Measurements from ENCODE around the gene JMJD1C. TPM values are rescaled to one million over a fixed set of nuclear protein-coding genes. Genes with fewer than 3 reads are reported as not detected.

Gene JMJD1C
- total RNA-seq, 1 experiment from 2014 or later, result 180 TPM

- TF ChIP-seq ARID4B (CRISPR knock-in tag; IDR thresholded peaks at IDR 0.05; ENCODE audit: borderline replicate concordance) (no peak), ZNF423 (CRISPR knock-in tag; IDR thresholded peaks at IDR 0.05) (no peak), ZNF512 (CRISPR knock-in tag; IDR thresholded peaks at IDR 0.05; ENCODE audit: borderline replicate concordance) (no peak), CREB1 (CRISPR knock-in tag; IDR thresholded peaks at IDR 0.05) (no peak), SOX15 (CRISPR knock-in tag; IDR thresholded peaks at IDR 0.05) (no peak), NFE2L1 (CRISPR knock-in tag; IDR thresholded peaks at IDR 0.05) (no peak), CDX4 (CRISPR knock-in tag; IDR thresholded peaks at IDR 0.05; ENCODE audit: borderline replicate concordance) (no peak), TP53 (CRISPR knock-in tag; IDR thresholded peaks at IDR 0.05) (no peak)
These were observed 97.4 kb downstream of the JMJD1C start (continued) for GRCh38 chr10:63368365-63368764.

- ATAC-seq (no peak), DNase-seq (ENCODE audit: low spot score) (no peak)
- TF ChIP-seq ZNF219 (CRISPR knock-in tag; IDR thresholded peaks at IDR 0.05; ENCODE audit: borderline replicate concordance) (no peak), PREB (CRISPR knock-in tag; IDR thresholded peaks at IDR 0.05; ENCODE audit: borderline replicate concordance) (no peak), GRHL2 (CRISPR knock-in tag; IDR thresholded peaks at IDR 0.05; ENCODE audit: insufficient replicate concordance, severe bottlenecking) (no peak), SP1 (CRISPR knock-in tag; conservative IDR thresholded peaks at IDR 0.05) (no peak), RELA (CRISPR knock-in tag; IDR thresholded peaks at IDR 0.05; ENCODE audit: borderline replicate concordance) (no peak), IRF2 (CRISPR knock-in tag; IDR thresholded peaks at IDR 0.05; ENCODE audit: borderline replicate concordance, low read depth) (no peak), USF2 (CRISPR knock-in tag; IDR thresholded peaks at IDR 0.05) (no peak), CTCF (IDR thresholded peaks at IDR 0.05) (no peak), ATF3 (CRISPR knock-in tag; conservative IDR thresholded peaks at IDR 0.05) (no peak), MAX (CRISPR knock-in tag; IDR thresholded peaks at IDR 0.05) (no peak), ZBTB21 (CRISPR knock-in tag; IDR thresholded peaks at IDR 0.05; ENCODE audit: borderline replicate concordance) (no peak)
- POLR2A ChIA-PET, result no interaction called here
- Mint-ChIP-seq H3K4me3 (no peak overlapping the region), H3K9me3 (no peaks in the 10 kb centered on the region), H3K27me3 (ENCODE audit: low read depth) (no peaks in the 10 kb centered on the region), H3K27ac (peak overlapping the region; percentile 8; the same call in 1 of the 2 replicates), H3K4me1 (peaks cover 14% of the 10 kb centered on the region), H3K36me3 (no peaks in the 10 kb centered on the region)
- CTCF ChIA-PET, result interaction anchor here (0.6 to 1.3 kb wide), 3 partner anchors 175 to 353 kb away, joined by 3 read pairs; no protein-coding TSS in a partner anchor
These were observed 98.8 kb downstream of the JMJD1C start for GRCh38 chr10:63366933-63367332.
